Gastroesophageal sphincter (tissue), 4 donors: ENCODE results near the gene SYNPR. TPM values are rescaled to one million over a fixed set of nuclear protein-coding genes. Genes with fewer than 3 reads are reported as not detected.

ENCODE experiments used
- ATAC-seq: fragments of 150-250 bp; one replicate; pipeline ENCODE4 v1.9.1; 2016; ENCODE audit warnings: mild to moderate bottlenecking, moderate library complexity
- H3K27ac ChIP-seq, 4 donors: fragments of 200-600 bp; sonication (generic) in 3 of 4; 1 replicate in 3 of 4; 2 replicates in 1 of 4; pipeline ENCODE4 v1.5.1; 2016 to 2019
- H3K27me3 ChIP-seq: fragments of 200-600 bp; sonication (generic); one replicate; pipeline ENCODE4 v1.5.1; 2019
- H3K36me3 ChIP-seq, 2 donors: fragments of 200-600 bp; sonication (generic); one replicate each; pipeline ENCODE4 v1.5.1; 2019; ENCODE audit warnings: control low read depth in 1 of 2
- H3K4me1 ChIP-seq, 3 donors: fragments of 200-600 bp; sonication (generic); 1 replicate in 2 of 3; 2 replicates in 1 of 3; pipeline ENCODE4 v1.5.1; 2016 to 2019; ENCODE audit warnings: control low read depth in 2 of 3
- H3K4me3 ChIP-seq, 2 donors: fragments of 200-600 bp; sonication (generic); one replicate each; pipeline ENCODE4 v1.5.1; 2019; ENCODE audit warnings: mild to moderate bottlenecking in 1 of 2, moderate library complexity in 1 of 2
- H3K9me3 ChIP-seq, 3 donors: fragments of 200-600 bp; sonication (generic); one replicate each; pipeline ENCODE4 v1.5.1; 2017 to 2019; ENCODE audit warnings: control low read depth in 2 of 3
- EP300 ChIP-seq: sonication (generic); formaldehyde crosslinking; IDR thresholded peaks from one replicate; pipeline ENCODE4 v1.6.1; 2017; ENCODE audit warnings: antibody characterized with exemption, mild to moderate bottlenecking
- POLR2A ChIP-seq, 2 donors: fragments of 450-650 bp; IDR thresholded peaks; one replicate each; pipeline ENCODE4 v1.6.1; 2017; ENCODE audit warnings: antibody characterized with exemption in 2 of 2, mild to moderate bottlenecking in 2 of 2, moderate library complexity in 1 of 2
- POLR2AphosphoS5 ChIP-seq: sonication (generic); formaldehyde crosslinking; IDR thresholded peaks from one replicate; pipeline ENCODE4 v1.6.1; 2017; ENCODE audit warnings: antibody characterized with exemption
- WGBS, 2 donors: methylation state at CpG; one replicate each; pipeline ENCODE4 v1.1.5; 2018; ENCODE audit warnings: low coverage in 1 of 2; 5-methylcytosine and 5-hydroxymethylcytosine counted together
- total RNA-seq, 4 donors: library from RNA; depleted of rRNA; stranded (reverse); fragments of >200 nt; gene quantifications; one replicate each; pipeline ENCODE4 v1.1.0, GENCODE V29; 2016
- TF ChIP-seq, protein P1 (sequence below), 4 experiments: fragments of 200-600 bp in 2 of 4; fragments of 450-650 bp in 2 of 4; sonication (generic) in 1 of 4; IDR thresholded peaks; one replicate each; pipeline ENCODE4 v1.5.1; 2017 to 2019; ENCODE audit warnings: antibody characterized with exemption in 4 of 4, mild to moderate bottlenecking in 2 of 4, moderate library complexity in 2 of 4

SYNPR gene
- total RNA-seq, 4 donors from 2014 or later: 0.47 TPM; not detected in 3

DNA sequence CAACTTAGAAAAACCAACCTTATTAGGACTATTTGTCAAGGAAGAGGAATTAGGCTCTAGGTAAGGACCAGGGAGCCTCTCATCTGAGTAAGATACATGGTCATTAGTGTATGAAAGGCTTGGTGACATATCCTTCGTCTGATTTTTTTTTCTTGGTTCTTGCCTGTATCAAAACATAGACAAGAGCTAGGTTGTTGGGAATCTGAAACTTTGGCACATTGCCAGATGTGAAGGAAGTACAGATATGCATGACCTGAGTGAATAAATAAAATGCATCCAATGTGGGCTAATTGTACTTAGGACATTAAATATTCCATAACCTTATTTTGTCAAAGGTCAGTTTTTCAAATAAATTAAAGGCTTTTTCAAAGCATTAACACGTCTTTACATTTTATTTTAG is 151.8 kb downstream of the SYNPR start:
- no peaks in the 10 kb centered on the region for H3K27me3 ChIP-seq
- WGBS, 2 donors: 32 to 43% methylated on average over 2 of the region's 2 CpGs
- no peak overlapping the region for H3K27ac ChIP-seq
- no peak overlapping the region for H3K4me3 ChIP-seq
- no peaks in the 10 kb centered on the region for H3K9me3 ChIP-seq
- H3K4me1 ChIP-seq: no peaks in the 10 kb centered on the region
- ATAC-seq: no peak
- H3K36me3 ChIP-seq: no peaks in the 10 kb centered on the region
- TF ChIP-seq POLR2A (IDR thresholded peaks at IDR 0.05): no peak
- TF ChIP-seq POLR2AphosphoS5: no peak

DNA sequence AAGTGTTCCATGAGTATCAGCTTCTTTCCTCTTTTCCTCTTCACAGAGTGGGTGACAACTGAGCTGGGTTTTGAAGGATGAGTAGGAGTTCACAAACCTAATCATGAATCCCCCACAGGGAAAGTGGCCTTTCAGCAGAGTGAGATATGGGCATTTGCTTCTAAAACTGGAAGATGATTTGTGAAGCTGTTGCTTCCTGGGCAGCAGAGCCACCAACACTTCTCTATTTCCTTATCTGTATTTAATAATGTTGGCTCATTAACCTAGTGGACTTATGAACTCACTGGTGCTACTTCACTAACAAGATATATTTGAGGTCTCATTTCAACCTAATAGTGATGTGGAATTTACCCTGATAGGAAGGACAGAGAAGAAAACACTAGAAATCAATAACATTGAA is 152.8 kb downstream of the SYNPR start:
- ATAC-seq: no peak
- no peaks in the 10 kb centered on the region for H3K27me3 ChIP-seq
- no peaks in the 10 kb centered on the region for H3K9me3 ChIP-seq
- no peaks in the 10 kb centered on the region for H3K4me1 ChIP-seq
- H3K4me3 ChIP-seq: no peak overlapping the region
- TF ChIP-seq, protein P1, sequence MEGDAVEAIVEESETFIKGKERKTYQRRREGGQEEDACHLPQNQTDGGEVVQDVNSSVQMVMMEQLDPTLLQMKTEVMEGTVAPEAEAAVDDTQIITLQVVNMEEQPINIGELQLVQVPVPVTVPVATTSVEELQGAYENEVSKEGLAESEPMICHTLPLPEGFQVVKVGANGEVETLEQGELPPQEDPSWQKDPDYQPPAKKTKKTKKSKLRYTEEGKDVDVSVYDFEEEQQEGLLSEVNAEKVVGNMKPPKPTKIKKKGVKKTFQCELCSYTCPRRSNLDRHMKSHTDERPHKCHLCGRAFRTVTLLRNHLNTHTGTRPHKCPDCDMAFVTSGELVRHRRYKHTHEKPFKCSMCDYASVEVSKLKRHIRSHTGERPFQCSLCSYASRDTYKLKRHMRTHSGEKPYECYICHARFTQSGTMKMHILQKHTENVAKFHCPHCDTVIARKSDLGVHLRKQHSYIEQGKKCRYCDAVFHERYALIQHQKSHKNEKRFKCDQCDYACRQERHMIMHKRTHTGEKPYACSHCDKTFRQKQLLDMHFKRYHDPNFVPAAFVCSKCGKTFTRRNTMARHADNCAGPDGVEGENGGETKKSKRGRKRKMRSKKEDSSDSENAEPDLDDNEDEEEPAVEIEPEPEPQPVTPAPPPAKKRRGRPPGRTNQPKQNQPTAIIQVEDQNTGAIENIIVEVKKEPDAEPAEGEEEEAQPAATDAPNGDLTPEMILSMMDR (IDR thresholded peaks at IDR 0.05): no peak
- no peaks in the 10 kb centered on the region for H3K36me3 ChIP-seq
- no peak overlapping the region for H3K27ac ChIP-seq

- Histone ChIP-seq H3K27me3 (peaks cover 28% of the 10 kb centered on the region), H3K27ac (no peak overlapping the region), H3K4me1 (no peaks in the 10 kb centered on the region), H3K4me3 (no peak overlapping the region), H3K9me3 (no peaks in the 10 kb centered on the region), H3K36me3 (no peaks in the 10 kb centered on the region)
- no peak for ATAC-seq
- TF ChIP-seq, protein P1 (IDR thresholded peaks at IDR 0.05): no peak
- TF ChIP-seq POLR2A (IDR thresholded peaks at IDR 0.05): no peak
- TF ChIP-seq EP300: no peak
- TF ChIP-seq POLR2AphosphoS5: no peak
- 94 to 96% methylated on average over 2 of the region's 2 CpGs for WGBS, 2 donors
Observed at GRCh38 chr3:63437858-63438257, 159.8 kb downstream of the SYNPR start.

GRCh38 chr3:63438826-63439371 is 160.8 kb downstream of the SYNPR start:
- ATAC-seq: no peak

DNA sequence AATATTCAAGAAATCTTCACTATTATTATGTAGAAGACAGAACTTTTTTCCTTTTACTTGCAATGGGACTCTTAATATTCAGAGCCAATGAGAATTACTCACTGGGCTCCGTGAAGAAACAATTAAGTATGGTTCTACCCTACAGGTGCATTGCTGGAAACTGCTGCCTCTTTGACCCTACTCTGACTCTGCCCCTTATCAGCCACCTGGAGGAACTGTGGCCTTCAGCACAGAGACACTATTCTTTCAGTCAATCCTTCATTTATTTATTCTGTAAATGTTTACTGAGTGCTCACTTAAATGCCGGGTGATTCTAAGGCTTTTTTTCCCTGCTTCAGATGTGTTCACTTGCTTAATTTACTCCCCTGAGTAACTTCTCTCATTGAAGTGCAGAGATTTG is 163.2 kb downstream of the SYNPR start:
- Histone ChIP-seq H3K9me3 (no peaks in the 10 kb centered on the region), H3K27me3 (peaks cover 31% of the 10 kb centered on the region), H3K4me1 (no peaks in the 10 kb centered on the region), H3K4me3 (no peak overlapping the region), H3K27ac (no peak overlapping the region), H3K36me3 (no peaks in the 10 kb centered on the region)
- WGBS, 2 donors: 14 to 20% methylated on average over 2 of the region's 2 CpGs
- ATAC-seq: no peak
- TF ChIP-seq POLR2A (IDR thresholded peaks at IDR 0.05) (no peak), POLR2AphosphoS5 (no peak), EP300 (no peak)
- TF ChIP-seq, protein P1 (IDR thresholded peaks at IDR 0.05): no peak

More at GRCh38 chr3:63438826-63439371, 160.8 kb downstream of the SYNPR start:
- no peak overlapping the region for H3K4me3 ChIP-seq
- H3K27ac ChIP-seq: no peak overlapping the region
- H3K27me3 ChIP-seq: peaks cover 31% of the 10 kb centered on the region
- TF ChIP-seq EP300: no peak
- TF ChIP-seq, protein P1 (IDR thresholded peaks at IDR 0.05): no peak
- no peak for TF ChIP-seq POLR2AphosphoS5
- TF ChIP-seq POLR2A (IDR thresholded peaks at IDR 0.05): no peak
- no peaks in the 10 kb centered on the region for H3K9me3 ChIP-seq
- no peaks in the 10 kb centered on the region for H3K4me1 ChIP-seq
- no peaks in the 10 kb centered on the region for H3K36me3 ChIP-seq

DNA sequence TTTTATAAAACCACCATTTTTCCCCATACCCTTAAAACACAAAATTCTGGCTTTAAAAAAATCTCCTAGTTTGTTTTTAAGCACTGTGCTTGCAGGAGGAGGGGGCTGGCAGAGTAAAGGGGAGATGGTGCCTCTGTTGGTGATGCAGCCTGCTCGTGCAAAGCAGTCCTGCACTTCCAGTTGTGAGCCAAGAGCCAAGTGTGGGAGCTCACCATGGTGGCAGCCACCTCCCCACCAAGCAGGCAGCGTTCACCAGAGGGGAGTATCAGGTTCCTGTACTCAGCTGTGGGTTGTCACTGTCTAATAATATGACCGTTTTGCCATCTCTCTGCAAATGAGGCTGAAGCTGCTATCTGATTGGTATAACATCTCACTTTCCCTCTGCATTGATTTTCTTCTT is 164.8 kb downstream of the SYNPR start:
- no peak overlapping the region for H3K4me3 ChIP-seq
- no peaks in the 10 kb centered on the region for H3K9me3 ChIP-seq
- H3K27me3 ChIP-seq: peaks cover 23% of the 10 kb centered on the region
- TF ChIP-seq, protein P1 (IDR thresholded peaks at IDR 0.05): no peak
- TF ChIP-seq POLR2A (IDR thresholded peaks at IDR 0.05) (no peak), POLR2AphosphoS5 (no peak)
- H3K4me1 ChIP-seq: no peaks in the 10 kb centered on the region
- no peak for ATAC-seq
- H3K36me3 ChIP-seq: no peaks in the 10 kb centered on the region
- no peak overlapping the region for H3K27ac ChIP-seq
- WGBS, 2 donors: 0% methylated on average over 2 to 3 of the region's 3 CpGs
